Measurements from ENCODE around the gene HK3.

Gene HK3

DNA sequence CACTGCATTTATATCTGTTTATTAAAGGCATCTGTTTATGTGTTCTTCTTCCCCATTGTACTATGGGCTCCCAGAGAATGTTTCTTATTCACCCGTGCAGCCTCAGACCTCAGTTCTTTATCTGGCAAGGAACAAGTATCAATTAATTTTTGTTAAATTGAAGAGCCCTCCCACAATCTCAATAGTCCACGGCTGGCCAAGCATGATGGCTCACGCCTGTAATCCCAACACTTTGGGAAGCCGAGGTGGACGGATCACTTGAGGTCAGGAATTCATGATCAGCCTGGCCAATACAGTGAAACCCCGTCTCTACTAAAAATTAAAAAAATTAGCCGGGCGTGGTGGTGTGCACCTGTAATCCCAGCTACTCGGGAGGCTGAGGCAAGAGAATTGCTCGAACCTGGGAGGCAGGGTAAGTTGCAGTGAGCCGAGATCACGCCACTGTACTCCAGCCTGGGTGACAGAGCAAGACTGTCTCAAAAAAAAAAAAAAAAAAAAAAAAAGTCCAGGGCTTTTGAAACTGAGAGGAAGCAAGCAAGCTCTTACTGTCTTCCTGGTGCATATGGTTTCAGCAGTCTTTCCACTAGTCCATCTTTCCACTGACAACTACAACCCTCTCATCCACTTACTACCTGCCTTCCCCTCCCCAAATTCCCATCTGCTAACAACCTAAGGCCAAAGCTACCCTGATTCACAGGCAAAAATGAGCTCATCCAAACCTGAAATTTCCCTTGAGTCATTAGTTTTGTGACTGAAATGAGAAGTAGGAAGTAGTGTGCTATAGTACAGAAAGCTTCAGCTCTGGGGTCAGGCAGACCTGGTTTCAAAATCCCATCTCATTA lies 2.3 kb upstream of the HK3 start:
- DNase-seq: peak; percentile 75

DNA sequence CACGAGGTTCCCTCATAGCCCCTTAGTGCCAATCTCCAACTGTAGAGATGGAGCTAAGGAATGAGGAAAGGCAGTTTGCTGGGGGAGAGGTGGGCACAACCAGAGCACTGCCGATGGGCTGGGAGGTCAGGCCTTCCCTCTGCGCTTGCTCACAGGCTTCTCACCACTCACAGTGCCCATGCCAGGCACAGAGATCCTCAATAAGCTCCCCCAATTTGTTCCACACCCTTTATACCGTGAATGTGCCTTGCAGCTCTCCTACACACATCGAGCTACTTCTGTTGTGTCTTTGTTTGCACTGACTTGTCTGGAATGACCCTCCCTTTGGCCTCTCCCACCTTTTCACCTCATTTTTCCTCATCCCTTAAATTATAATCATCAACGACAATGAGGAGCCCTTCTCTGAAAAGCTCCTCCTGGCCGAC lies 1.6 kb upstream of the HK3 start:
- DNase-seq: no peak

DNA sequence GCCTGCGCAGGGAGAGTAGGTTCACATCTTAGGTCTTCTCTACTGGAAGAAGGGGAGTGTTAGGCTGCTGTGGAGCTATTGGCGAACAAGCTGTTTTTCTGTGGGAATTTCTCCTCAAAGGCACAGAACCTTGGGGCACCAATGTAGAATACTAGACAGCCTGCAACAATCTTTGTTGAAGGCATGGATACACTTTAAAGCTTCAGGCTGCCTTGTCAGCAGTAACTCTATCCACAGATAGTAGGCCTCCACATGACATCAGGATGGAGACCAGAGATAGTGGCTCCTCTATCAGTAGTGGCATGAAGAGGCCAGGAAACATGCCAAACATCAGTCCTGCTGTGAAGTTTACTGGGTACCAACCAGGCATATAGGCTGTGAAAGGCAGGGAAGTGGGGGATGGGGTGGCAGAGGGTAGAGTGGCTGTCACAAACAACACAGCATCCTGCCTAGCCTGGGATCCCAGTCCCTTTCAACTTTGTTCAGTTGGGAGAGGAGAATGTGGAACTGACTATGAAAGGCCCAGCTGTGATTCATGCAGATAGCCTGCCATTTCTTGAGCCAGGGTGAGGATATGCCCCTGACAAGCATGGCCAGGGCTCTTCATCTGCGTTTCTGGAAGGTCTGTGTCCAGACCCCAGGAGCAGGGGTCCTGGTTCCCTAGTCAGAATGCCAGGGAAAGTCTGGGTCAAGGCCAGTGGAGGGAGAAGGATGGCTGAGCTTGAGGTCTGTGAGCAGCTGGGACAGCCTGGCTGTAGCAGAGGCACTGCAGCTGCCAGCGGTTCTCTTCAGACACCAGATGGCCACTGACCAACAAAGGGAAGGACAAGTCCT lies 1.0 kb upstream of the HK3 start:
- no peak for DNase-seq

DNA sequence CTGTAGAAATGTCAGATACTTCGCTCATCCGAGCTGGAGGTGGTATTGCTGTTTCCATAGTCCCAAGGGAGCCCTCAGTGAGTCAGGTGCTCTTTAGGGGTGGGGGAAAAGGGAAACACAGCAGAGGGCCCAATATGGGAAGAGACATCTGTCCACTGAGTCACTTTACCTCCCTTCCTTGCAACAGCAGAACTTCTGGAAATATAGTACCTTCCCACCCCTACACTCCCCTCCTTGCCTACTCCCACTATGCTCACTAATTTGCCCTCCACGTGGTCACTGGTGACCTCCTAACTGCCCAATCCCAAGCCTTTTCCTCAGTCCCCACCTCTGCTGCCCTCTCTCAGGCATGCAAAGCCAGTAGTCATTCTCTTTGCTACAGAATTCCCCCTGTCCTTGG lies 1.9 kb downstream of the HK3 start:
- DNase-seq: no peak

DNA sequence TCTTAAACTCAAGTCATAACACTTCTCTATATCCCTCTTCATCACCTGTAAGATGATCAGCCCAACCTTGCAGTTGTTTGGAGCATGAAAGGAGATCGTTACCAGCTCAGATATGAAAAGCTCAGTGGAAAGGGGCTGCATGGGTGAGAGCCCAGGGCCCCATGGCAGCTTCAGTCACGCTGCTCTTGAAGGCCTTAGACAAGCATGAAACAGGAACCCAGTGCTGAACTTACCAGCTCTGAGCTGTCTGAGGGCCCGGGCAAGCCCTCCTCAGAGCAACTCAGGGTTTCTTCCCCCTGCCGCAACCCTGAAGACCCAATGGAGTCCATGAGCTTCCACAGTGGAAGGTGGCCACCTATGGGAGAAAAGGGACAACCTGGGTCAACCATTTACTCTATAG lies 3.3 kb downstream of the HK3 start:
- peak; percentile 34 for DNase-seq

DNA sequence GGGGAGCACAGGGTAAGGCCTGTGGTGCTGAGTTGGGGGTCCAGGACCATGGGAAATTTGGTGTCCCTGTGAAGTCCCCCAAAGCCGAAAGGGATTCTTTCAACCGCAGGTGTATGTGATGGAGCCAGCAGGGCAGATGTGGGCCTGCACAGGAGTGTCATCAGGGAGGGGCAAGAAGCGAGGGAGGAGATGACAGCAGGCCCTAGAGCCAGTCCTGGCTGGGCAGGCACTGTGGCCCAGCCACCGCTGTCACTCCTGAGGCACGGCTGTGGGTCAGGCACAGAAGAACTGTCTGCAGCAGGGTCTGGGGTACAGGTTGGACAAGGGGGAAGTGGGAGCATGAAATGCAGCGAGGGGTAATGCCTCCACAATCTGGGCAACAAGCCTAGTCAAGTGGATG lies 4.8 kb downstream of the HK3 start:
- peak; percentile 16 for DNase-seq

DNA sequence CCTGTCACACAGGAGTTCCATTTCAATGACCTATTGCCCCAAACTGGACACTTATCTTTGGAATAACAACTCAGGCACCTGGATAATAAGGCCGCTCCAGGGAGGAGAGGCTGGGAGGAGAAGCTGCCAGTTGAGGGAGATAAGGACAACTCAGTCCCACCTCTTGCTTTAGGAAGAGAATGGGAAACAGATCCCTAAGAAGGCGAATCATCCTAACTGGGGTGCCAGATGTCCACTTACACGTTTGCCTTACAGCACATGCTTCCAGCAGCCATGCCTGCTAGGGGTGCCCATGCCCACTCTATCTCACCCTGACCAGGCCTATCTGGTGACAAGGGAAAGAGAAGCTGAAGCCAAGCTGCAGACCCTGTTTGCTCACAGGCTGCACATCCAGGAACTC lies 6.5 kb downstream of the HK3 start:
- no peak for DNase-seq

DNA sequence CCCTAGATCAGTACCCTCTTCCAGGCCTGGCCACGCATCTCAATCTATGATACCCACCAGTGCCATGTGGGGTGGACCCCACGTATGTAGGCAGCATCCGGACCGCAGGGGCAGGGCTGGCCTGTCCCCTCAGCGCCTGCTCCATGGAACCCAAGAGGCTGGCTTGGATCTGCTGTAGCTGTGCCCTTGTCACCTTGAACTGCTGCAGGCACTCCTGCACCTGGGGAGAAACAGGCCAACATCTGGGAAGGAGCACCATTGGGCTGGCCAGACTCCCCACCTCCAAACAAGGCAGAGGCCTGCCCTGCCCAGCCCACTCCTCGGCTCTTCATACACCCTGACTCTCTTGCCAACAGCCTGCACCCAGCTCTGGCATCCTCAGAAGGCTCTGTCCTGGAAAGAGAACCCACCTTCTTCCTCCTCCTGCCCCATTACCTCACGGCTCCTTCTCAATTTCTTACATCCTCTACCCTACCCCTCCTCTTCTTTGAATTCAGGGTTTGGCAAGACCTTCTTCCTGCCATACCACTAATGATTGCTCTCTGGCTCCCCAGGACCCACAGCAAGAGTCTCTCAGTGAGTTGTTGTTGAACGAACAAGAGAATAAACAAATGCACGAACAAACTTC lies 7.7 kb downstream of the HK3 start:
- DNase-seq: no peak

DNA sequence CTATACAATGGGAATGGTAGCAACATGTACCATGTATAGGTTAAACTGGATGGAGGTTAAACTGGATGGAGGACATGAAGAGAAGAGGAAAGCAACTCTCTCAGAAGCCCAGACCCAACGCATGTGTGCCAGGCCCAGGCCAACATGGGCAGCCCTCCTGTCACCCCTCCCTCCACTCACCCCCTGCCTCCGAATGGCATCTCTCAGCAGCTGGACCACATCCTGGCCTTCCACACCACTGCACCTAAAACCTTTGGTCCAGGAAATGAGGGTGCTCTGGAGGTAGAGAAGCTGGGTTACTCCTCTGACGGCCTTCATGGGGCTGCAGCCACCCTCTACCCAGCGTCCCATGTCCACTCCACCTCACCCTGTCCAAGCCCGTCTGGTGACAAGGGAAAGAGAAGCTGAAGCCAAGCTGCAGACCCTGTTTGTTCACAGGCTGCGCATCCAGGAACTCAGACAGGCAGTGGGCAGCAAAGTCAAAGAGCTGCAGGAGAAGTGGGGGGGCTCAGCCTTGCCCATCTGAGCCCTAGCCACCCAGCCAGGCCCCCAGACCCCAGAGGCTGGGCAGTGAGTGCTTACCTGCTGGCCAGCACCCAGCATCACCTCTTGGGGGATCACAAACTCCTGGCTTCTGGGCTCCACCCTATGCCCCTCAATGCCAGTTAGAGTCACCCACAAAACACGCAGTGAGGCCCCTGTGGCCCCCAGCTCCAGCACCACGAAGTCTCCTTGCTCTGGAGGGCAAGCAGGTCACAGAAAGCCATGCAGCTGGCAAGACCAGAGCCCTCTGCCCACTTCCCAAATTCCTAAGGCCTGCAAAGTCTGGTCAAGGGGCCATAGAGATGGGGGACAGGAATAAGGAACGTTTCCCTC lies 8.5 kb downstream of the HK3 start:
- DNase-seq: no peak

DNA sequence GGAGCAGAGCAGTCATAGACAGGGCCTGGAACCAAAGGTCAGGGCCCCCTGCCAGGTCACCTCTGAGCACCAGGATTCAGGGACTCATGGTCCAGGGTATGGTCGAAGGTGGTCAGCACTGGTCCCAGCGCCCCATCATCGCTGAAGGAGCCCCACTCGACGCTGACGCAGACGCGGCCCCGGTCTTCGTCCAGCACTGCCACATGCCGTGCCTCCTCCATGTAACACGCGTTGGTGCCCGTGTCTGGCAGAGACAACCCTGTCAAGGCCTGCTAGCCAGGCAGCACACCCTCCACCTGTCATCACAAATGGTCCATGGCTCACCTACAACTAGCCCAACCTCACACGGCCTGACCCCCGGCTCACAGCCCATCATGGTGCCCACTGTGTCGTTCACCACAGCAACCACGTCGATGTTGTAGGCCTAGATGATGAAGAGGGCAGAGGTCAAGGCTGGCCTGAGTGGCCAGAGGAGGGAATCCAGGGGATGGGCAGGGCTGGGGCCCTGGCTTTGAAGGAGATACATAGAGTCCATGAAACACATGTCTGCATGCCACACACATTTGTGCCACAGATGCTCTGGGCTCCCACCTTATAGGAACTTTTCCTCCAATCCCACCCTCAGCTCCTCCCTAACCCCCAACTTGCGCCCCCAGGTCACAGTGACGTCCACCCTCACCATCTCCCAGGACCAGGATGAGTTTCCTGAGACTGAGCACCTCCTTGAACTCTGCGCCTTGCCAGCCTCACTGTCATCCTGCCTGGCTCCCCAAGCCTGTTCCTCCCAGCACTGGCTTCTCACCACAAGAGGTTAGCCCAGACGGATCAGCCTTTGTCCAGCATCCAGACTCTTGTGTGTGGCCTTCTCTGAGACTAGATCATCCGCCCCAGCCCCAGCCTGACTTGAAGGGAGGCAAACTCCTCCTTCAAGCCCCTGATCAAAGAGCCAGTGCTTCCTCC lies 9.5 kb downstream of the HK3 start:
- DNase-seq: no peak

DNA sequence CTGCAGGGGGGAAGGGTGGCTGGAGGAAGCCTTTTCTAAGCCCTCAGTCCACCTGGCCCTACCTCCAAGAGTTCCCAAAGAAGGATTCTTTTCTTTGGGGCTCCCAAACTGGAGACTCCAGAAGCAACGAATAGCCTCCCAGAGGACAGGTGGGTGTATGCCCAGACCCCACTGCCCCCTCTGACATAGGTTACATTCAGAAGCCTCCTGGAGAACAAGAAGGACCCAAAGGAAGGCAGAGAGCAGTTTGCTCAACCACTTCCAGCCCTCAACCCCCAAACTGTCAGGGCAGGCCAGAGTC lies 10.3 kb downstream of the HK3 start:
- no peak for DNase-seq

DNA sequence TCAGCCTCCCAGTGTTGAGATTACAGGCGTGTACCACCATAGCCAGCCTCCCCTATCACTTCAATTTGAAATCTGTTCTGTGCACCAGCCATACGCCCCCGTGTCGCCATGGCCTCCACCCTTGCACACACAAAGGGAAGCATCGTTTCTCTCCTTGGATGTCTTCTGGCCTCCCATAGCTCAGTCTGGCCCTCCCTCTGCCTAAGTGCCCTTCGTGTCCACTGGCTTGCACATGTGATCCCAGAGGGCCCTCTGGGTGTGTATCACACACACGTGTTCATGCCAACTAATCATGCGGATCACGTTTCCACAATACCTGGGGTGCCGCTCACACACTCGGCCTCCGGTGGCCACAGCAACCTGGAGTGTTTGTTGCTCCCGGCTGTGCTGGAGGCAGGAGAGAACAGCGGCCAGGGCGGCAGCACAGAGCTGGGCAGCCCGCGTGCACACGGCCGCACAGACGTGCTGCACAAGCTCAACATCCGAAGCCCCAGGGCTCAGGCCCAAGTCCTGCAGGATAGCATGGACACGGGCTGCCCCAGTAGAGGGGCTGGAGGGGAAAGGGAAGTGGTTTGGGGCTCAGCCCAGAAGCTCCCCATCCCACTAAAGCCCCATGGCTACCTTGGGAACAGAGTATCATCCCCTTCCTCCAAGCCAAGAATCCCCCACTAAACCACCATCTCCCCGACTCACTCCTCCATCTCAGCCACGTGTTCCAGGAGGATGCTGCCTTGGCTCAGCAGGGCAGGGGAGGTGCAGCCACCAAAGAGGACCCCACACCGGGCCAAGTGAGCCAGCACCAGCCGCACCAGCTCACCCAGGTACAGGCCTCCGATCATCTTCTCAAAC lies 10.9 kb downstream of the HK3 start:
- no peak for DNase-seq

DNA sequence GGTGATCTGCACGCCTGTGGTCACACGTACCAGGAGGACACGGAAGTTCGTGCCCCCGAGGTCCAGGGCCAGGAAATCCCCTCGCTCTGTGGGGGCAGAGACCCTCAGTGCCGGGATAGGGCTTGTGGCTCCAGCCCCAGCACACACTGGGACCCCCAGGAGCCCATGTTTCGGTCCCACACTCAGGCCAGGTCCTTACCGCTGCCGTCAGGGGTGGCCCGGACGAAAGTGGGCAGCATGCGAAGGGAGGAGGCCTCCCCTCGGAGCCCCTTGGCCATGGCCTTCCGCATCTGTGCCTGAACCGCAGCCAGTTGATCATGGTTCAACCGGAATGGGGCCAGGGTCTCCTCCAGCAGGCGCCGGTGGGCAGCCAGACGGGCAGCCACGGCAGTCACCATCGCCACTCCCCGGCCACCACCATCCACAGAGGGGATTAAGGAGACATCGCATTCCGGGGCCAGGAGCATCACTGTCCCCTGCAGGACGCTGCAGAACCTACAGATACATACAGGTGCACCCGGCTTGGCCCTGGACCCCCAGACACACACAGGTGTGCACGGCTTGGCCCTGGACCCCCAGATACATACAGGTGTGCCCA lies 11.8 kb downstream of the HK3 start:
- DNase-seq: no peak

DNA sequence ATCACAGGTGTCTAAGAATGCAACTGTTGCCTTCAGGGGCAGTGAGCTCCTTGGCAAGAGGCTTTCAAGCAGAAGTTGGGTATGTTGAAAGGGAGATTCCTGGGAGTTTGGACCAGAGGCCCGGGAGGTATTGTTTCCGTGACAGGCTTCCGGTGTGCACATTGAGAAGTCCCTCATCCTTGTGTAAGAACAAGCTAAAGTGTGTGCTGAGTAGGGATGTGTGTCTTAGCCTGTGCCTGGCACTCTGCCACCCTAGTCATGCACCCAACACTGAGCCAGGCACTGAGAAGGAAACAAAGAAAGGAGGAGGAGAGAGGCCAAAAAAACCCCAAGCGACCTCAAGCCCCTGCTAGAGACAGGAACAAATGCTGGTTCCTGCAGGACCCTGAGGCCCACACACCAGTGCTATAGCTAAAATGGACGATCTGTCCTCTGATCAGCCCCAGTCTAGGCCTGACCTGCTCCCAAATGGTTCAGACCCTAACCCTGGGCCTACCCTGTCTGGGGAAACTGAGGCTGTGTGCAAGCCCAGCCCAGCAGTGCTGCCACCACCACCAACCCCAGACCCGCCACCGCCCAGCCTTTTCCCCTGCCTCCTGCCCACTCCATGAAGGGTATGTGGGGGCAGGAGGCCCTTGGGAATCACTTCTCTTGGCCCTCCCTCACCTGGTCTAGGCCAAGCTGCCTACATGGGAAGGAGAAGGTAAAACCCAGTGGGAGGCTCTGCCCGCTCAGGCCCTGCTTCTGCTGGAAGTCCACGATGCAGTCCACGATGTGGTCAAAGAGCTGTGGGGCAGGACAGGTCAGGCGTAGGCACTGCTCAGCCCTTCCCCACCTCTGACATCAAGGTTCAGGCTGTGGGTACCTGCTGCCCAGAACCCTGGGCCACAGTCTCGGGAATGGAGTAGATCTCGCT lies 12.6 kb downstream of the HK3 start:
- no peak for DNase-seq

DNA sequence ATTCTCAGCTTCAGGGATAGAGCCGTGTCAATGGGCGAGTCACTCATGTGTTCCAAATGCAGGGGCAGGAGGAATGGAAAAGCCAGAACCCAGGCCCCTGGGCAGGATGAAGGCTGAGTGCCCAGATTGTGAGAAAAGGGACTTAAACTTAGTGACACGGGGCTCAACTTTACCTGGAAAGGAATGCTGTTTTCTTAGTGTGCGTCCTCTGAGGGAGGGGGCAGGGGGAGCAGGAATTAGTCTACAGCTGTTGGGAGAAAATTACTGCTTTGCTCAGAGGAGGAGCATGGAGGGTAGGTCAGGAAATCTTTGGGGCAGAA lies 14.6 kb downstream of the HK3 start:
- DNase-seq: no peak

DNA sequence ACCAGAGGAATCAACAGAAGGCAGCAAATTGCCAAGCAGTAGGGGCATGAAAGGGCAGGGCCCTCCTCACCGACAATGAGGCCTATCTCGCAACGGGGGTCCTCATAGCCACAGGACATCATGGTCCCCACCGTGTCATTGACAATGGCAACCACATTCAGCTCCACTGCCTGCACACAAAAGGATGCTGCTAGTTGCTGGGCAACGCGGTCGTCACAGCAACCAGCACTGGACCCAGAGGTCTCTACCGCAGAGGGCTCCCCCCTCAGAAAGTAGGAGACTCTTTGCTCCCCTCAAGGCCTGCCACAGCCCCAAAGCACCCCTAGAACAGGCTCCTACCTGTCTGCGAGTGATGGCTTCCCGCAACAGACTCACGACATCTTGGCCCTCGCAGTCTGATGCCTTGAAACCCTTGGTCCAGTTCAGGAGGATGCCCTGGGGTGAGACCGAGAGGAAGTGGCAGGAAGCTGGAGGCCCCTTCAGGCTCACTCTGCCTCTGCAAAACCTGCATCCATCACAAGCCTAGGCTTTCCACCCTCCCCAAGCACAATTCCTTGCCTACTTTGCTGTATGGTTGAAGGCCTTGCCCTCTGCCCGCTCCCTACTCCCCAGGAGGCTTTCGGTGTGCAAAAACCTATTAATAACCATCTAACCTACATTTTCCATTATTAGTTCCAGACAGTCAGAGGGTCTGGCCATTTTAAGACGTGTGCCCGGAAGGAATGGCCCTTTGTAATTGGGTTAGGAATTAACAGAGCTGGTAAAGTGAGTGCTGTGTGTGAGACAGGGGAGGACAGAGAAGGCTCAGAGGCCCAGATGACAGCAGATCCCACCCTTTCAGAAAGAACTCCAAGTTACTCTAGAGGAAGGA lies 15.2 kb downstream of the HK3 start:
- no peak for DNase-seq

DNA sequence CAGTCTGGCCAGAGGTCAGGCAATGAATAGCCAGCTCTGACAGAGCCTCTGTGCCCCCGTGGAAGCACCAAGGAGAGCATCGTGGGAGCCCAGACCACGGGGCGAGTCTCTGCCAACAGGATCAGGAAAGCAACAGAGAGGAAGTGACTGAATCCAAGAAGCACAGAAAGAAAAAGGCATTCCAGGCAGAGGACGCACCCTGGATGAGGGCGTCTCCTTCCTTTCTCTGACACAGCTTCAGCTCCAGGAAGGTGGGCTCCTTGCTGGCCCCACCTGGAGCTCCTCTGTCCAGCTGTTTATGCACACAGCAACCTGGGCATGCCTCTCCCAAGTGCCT lies 16.6 kb downstream of the HK3 start:
- DNase-seq: no peak

DNA sequence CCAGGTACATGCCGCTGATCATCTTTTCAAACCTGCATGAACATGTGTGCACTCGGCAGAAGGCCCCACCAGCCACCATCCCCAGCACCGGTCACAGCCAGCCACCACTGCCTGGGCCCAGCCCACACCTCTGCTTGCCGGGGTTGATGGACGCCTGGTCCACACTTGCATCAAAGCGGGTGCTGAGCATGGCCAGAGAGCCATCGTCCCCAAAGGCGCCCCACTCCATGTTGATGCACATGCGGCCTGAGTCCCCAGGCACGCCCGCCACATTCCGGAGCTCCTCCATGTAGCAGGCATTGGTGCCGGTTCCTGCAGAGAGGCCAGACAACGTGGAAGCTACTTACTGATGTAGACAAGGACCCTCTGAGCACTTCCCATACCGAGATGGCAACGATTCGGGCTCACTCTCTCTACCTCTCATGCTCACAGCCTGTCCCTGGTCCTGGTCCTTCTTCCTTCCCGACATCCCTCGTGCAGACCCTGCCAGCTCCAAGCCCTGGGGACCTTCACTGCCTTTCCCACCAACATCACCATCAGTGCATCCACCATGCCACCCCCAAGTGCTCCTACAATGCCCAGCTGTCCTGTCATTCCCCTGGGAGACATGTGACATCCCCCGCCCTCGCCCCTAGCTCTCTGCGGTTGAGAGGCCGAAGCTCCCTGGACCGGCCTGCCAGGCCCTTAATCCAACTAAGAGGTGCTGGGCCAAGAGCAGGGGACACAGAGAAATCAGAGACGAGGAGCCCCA lies 17.2 kb downstream of the HK3 start:
- DNase-seq: no peak

Measured in MV-4-11 (cell line).